SK-N-SH treated with all-trans-retinoic acid at 6 μM for 48 hours (cell line): ENCODE data around the gene NFU1.

Experiments used
- TOX ChIP-seq: fragments of 250-450 bp; sonication (Bioruptor Pico); IDR thresholded peaks from 2 replicates; pipeline ENCODE4 v1.8.0; 2021; ENCODE audit warnings: mild to moderate bottlenecking, moderate library complexity, borderline replicate concordance
- TF ChIP-seq, protein P1 (sequence below): fragments of 250-450 bp; sonication (Bioruptor Pico); IDR thresholded peaks from 2 replicates; pipeline ENCODE4 v1.8.0; 2020; ENCODE audit warnings: mild to moderate bottlenecking, moderate library complexity, borderline replicate concordance

GRCh38 chr2:69462780-69463179 lies 25.5 kb upstream of the NFU1 start:
- TF ChIP-seq, protein P1, sequence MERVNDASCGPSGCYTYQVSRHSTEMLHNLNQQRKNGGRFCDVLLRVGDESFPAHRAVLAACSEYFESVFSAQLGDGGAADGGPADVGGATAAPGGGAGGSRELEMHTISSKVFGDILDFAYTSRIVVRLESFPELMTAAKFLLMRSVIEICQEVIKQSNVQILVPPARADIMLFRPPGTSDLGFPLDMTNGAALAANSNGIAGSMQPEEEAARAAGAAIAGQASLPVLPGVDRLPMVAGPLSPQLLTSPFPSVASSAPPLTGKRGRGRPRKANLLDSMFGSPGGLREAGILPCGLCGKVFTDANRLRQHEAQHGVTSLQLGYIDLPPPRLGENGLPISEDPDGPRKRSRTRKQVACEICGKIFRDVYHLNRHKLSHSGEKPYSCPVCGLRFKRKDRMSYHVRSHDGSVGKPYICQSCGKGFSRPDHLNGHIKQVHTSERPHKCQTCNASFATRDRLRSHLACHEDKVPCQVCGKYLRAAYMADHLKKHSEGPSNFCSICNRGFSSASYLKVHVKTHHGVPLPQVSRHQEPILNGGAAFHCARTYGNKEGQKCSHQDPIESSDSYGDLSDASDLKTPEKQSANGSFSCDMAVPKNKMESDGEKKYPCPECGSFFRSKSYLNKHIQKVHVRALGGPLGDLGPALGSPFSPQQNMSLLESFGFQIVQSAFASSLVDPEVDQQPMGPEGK (CRISPR knock-in tag): no peak
- TF ChIP-seq TOX (CRISPR knock-in tag): no peak
